GM12864 (cell line): ENCODE measurements around the gene UBAP1L.

Experiments
- DNase-seq: peaks from one replicate; pipeline ENCODE4 v3.0.0-alpha.2; 2011; ENCODE audit warnings: low read depth
- H3K4me3 ChIP-seq: 2 replicates; pipeline ENCODE4 v1.5.1; 2011; ENCODE audit warnings: mild to moderate bottlenecking, low read depth, low read length, control low read depth
- TF ChIP-seq, protein P1 (sequence below): IDR thresholded peaks from 2 replicates; pipeline ENCODE4 v1.5.1; 2011; ENCODE audit warnings: low read depth, mild to moderate bottlenecking, moderate library complexity, low read length, control low read depth, inconsistent platforms; ENCODE audit errors: missing control alignments

Gene UBAP1L

GRCh38 chr15:65092911-65093792 lies 21.8 kb downstream of the UBAP1L start:
- no peak for DNase-seq
- no peak overlapping the region for H3K4me3 ChIP-seq
- TF ChIP-seq, protein P1, sequence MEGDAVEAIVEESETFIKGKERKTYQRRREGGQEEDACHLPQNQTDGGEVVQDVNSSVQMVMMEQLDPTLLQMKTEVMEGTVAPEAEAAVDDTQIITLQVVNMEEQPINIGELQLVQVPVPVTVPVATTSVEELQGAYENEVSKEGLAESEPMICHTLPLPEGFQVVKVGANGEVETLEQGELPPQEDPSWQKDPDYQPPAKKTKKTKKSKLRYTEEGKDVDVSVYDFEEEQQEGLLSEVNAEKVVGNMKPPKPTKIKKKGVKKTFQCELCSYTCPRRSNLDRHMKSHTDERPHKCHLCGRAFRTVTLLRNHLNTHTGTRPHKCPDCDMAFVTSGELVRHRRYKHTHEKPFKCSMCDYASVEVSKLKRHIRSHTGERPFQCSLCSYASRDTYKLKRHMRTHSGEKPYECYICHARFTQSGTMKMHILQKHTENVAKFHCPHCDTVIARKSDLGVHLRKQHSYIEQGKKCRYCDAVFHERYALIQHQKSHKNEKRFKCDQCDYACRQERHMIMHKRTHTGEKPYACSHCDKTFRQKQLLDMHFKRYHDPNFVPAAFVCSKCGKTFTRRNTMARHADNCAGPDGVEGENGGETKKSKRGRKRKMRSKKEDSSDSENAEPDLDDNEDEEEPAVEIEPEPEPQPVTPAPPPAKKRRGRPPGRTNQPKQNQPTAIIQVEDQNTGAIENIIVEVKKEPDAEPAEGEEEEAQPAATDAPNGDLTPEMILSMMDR = no peak

GRCh38 chr15:65091946-65092770 lies 22.8 kb downstream of the UBAP1L start:
- TF ChIP-seq, protein P1 = no peak
- no peak for DNase-seq
- no peak overlapping the region for H3K4me3 ChIP-seq

GRCh38 chr15:65089206-65089824 lies 25.7 kb downstream of the UBAP1L start:
- DNase-seq = no peak
- no peak overlapping the region for H3K4me3 ChIP-seq
- TF ChIP-seq, protein P1 = no peak

DNA sequence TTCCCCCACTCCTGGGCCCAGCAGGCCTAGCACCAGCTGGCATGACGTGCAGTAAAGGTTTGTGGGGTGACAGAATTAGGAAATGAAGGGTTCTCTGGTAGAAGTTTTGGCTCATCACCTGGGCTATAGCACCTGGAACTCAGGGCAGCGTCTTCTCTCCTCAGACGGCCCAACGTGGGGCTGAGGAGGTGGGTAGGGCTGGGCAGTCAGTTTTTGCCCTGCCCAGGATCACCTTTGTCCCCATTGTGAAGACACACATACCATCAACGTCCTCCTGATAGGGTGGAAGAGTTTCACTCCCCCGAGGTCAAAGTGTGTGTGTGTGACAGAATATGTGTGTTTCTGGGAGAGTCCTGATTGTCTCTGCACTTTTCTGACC lies 26.4 kb downstream of the UBAP1L start:
- TF ChIP-seq, protein P1 = no peak
- no peak for DNase-seq
- no peak overlapping the region for H3K4me3 ChIP-seq

DNA sequence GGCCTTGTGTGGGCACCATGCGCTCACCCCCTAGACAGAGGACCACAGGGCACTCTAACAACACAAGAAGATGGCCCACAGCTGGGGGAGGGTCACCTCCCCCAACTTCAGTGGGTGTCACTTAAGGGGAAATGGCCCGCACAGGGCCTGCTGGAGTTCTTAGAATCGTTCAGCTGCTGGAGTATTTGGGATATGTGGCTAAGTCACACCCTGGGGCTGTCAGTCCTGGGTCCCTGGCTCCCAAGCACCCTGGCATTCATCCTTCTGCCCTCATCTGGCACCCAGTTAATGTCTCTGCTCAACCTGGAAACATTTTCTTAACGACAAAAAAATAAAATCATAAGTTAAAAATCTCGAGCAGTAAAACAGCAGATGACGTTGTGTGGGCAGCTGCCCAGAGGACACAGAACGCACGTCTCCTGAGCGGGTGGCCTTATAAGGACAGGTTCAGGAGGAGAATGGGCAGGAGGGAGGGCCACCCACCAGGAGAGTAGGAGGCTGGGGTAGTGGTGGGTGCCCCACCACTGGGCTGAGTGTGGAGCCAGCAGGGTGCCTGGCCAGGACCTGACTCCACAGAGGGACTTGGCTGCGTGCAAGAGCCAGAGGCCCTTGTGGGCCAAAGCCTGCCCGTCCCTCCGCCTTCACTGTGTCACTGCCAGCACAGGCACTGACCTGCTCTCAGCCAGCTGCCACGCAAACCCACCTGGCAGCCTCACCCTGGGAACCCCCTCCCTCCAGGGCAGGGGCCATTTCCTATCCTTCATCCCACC lies 26.9 kb downstream of the UBAP1L start:
- no peak for DNase-seq
- TF ChIP-seq, protein P1 = no peak
- no peak overlapping the region for H3K4me3 ChIP-seq

DNA sequence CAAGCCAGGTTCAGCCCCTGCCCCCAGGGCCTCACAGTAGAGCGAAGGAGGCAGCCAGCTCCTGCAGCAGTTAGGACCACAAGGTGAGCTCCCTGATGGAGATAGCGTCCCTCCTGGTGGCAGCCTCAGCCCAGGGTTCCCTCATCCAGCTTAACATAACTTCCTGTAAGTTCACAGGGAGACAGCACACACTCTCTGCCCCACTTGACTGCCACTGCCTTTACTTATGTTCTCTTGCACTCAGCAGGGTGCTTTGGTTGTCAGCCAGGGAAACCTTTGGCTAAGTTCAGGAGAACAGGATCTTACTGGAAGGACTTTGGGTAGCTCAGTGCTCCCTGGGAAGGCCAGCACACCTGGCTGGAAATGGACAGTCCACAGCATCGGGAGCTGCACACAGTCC lies 27.6 kb downstream of the UBAP1L start:
- DNase-seq = no peak
- no peak overlapping the region for H3K4me3 ChIP-seq
- TF ChIP-seq, protein P1 = no peak
